Panc1 (cell line): Measurements from ENCODE around the gene GLG1. TPM values are rescaled to one million over a fixed set of nuclear protein-coding genes. Genes with fewer than 3 reads are reported as not detected.

Source experiments
- ATAC-seq: fragments of 200-7000 bp; cut with Tn5 transposase; 2 replicates; pipeline ENCODE4 v1.9.1; 2020; ENCODE audit warnings: mild to moderate bottlenecking, moderate library complexity
- BruUV-seq: library from RNA; stranded (reverse); fragments of 400-500 nt; replicated peaks from 2 replicates; lab custom pipeline; 2021; lab: Mats Ljungman, UMichigan
- CTCF ChIA-PET: fragments of 300-600 bp; sonication (Branson Sonifier 250); formaldehyde crosslinking; loops from one replicate; lab custom pipeline; 2022; ENCODE audit warnings: antibody characterized with exemption; lab: Charles Lee
- POLR2A ChIA-PET: fragments of 300-600 bp; sonication (Branson Sonifier 250); formaldehyde crosslinking; loops from one replicate; lab custom pipeline; 2022; ENCODE audit warnings: antibody characterized with exemption; lab: Charles Lee
- DNase-seq: peaks from one replicate; pipeline ENCODE4 v3.0.0-alpha.2; 2010; ENCODE audit warnings: low read depth, low spot score
- H3K27ac ChIP-seq: 2 replicates; pipeline ENCODE4 v1.5.1; 2011; ENCODE audit warnings: mild to moderate bottlenecking, low read length, inconsistent platforms
- H3K27me3 ChIP-seq: fragments of 200-500 bp; sonication (Bioruptor generic); 2 replicates; pipeline ENCODE4 v1.6.0; 2014; ENCODE audit warnings: low read length, inconsistent platforms; ENCODE audit not compliant: control insufficient read depth, insufficient read depth
- H3K36me3 ChIP-seq: fragments of 200-500 bp; sonication (Bioruptor generic); 2 replicates; pipeline ENCODE4 v1.5.1; 2014; ENCODE audit warnings: inconsistent platforms, mild to moderate bottlenecking, low read length, moderate library complexity; ENCODE audit not compliant: control insufficient read depth, insufficient read depth
- H3K4me1 ChIP-seq: 2 replicates; pipeline ENCODE4 v1.5.1; 2011; ENCODE audit warnings: inconsistent platforms, mild to moderate bottlenecking, low read length, moderate library complexity; ENCODE audit not compliant: control insufficient read depth, insufficient read depth
- H3K4me3 ChIP-seq, 2 experiments: 2 replicates each; pipeline ENCODE4 v1.5.1; 2011 to 2012; ENCODE audit warnings: low read depth in 2 of 2, low read length in 2 of 2, mild to moderate bottlenecking in 2 of 2, inconsistent platforms in 1 of 2, moderate library complexity in 1 of 2
- H3K9me3 ChIP-seq: fragments of 200-500 bp; sonication (Bioruptor generic); 2 replicates; pipeline ENCODE4 v1.5.1; 2014; ENCODE audit warnings: low read depth, mild to moderate bottlenecking, inconsistent platforms, low read length, moderate library complexity; ENCODE audit not compliant: control insufficient read depth, insufficient read depth
- POLR2AphosphoS5 ChIP-seq: IDR thresholded peaks from 2 replicates; pipeline ENCODE4 v1.6.1; 2012; ENCODE audit warnings: mild to moderate bottlenecking, low read depth, low read length, moderate library complexity
- SIN3A ChIP-seq: IDR thresholded peaks from 2 replicates; pipeline ENCODE4 v1.6.1; 2012; ENCODE audit warnings: low read depth, mild to moderate bottlenecking, low read length, moderate library complexity, borderline replicate concordance; ENCODE audit not compliant: insufficient read depth
- TCF7L2 ChIP-seq: IDR thresholded peaks from 2 replicates; pipeline ENCODE4 v1.6.1; 2011; ENCODE audit warnings: mild to moderate bottlenecking, low read depth, low read length, inconsistent platforms
- in situ Hi-C: cut with HindIII; loops from 2 replicates; pipeline ENCODE4 v1.10.0; 2016; ENCODE audit warnings: low sequenced_read_pairs, low pct_unique_long_range_greater_than_20kb
- intact Hi-C: fragments of 100-400 bp; cut with micrococcal nuclease; formaldehyde crosslinking; loops from one replicate; pipeline ENCODE4 v1.10.0; 2022; ENCODE audit not compliant: unreplicated experiment
- total RNA-seq: library from RNA; stranded (reverse); gene quantifications from one replicate; pipeline ENCODE4 v1.2.1, GENCODE V29; 2021; ENCODE audit not compliant: unreplicated experiment
- TF ChIP-seq, protein P1 (sequence below): fragments of 450-650 bp; IDR thresholded peaks from 2 replicates; pipeline ENCODE4 v1.5.1; 2017; ENCODE audit warnings: mild to moderate bottlenecking
- TF ChIP-seq, protein P2 (sequence below), 2 experiments: IDR thresholded peaks; 2 replicates each; pipeline ENCODE4 v1.6.1; 2011 to 2012; ENCODE audit warnings: low read depth in 2 of 2, control low read depth in 1 of 2, low read length in 1 of 2, mild to moderate bottlenecking in 1 of 2, moderate library complexity in 1 of 2; ENCODE audit not compliant: insufficient read depth in 1 of 2

GLG1 gene
- total RNA-seq, 1 experiment from 2014 or later, result 75.9 TPM

DNA sequence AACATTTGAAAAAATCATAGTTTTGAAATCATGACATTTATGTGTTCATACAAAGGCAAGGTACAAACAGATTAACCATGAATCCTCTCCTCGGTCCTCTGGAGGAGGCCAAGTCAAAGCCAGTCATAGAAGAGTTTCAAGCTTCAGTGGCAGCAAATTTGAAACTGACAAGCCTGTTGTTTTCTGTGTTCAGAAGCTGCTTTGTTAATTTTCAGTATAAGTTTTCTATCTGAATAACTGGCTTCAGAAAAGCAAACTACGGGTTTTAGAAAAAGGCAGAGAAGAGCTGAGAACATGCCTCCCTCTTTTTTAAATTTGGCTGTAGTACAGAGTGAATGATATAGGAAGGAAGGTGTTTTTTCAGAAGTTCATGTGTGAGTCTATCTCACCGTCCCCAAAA lies 106.0 kb downstream of the GLG1 start:
- in situ Hi-C loops, result no loop called here
- Histone ChIP-seq H3K4me3 (no peak overlapping the region), H3K27me3 (no peaks in the 10 kb centered on the region), H3K4me1 (no peaks in the 10 kb centered on the region), H3K36me3 (0 out of 2 replicates have a peak, but pooled peaks cover 2% of the 10 kb centered on the region), H3K27ac (no peak overlapping the region), H3K9me3 (no peaks in the 10 kb centered on the region)
- CTCF ChIA-PET, result no interaction called here
- BruUV-seq, result no TSS peak
- ATAC-seq (no peak), DNase-seq (no peak)
- intact Hi-C loops, result no loop called here
- no peak for TF ChIP-seq POLR2AphosphoS5
- no peak for TF ChIP-seq TCF7L2
- TF ChIP-seq, protein P1, sequence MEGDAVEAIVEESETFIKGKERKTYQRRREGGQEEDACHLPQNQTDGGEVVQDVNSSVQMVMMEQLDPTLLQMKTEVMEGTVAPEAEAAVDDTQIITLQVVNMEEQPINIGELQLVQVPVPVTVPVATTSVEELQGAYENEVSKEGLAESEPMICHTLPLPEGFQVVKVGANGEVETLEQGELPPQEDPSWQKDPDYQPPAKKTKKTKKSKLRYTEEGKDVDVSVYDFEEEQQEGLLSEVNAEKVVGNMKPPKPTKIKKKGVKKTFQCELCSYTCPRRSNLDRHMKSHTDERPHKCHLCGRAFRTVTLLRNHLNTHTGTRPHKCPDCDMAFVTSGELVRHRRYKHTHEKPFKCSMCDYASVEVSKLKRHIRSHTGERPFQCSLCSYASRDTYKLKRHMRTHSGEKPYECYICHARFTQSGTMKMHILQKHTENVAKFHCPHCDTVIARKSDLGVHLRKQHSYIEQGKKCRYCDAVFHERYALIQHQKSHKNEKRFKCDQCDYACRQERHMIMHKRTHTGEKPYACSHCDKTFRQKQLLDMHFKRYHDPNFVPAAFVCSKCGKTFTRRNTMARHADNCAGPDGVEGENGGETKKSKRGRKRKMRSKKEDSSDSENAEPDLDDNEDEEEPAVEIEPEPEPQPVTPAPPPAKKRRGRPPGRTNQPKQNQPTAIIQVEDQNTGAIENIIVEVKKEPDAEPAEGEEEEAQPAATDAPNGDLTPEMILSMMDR, result no peak
- TF ChIP-seq SIN3A, result no peak
- TF ChIP-seq, protein P2, sequence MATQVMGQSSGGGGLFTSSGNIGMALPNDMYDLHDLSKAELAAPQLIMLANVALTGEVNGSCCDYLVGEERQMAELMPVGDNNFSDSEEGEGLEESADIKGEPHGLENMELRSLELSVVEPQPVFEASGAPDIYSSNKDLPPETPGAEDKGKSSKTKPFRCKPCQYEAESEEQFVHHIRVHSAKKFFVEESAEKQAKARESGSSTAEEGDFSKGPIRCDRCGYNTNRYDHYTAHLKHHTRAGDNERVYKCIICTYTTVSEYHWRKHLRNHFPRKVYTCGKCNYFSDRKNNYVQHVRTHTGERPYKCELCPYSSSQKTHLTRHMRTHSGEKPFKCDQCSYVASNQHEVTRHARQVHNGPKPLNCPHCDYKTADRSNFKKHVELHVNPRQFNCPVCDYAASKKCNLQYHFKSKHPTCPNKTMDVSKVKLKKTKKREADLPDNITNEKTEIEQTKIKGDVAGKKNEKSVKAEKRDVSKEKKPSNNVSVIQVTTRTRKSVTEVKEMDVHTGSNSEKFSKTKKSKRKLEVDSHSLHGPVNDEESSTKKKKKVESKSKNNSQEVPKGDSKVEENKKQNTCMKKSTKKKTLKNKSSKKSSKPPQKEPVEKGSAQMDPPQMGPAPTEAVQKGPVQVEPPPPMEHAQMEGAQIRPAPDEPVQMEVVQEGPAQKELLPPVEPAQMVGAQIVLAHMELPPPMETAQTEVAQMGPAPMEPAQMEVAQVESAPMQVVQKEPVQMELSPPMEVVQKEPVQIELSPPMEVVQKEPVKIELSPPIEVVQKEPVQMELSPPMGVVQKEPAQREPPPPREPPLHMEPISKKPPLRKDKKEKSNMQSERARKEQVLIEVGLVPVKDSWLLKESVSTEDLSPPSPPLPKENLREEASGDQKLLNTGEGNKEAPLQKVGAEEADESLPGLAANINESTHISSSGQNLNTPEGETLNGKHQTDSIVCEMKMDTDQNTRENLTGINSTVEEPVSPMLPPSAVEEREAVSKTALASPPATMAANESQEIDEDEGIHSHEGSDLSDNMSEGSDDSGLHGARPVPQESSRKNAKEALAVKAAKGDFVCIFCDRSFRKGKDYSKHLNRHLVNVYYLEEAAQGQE (IDR thresholded peaks at IDR 0.05; ENCODE audit: insufficient read depth in 1 of 2, low read depth in 2 of 2, low read length in 1 of 2), result no peak
- POLR2A ChIA-PET, result interaction anchor here (0.7 kb wide), 1 partner anchor 182 kb away, joined by 3 read pairs; no protein-coding TSS in a partner anchor

DNA sequence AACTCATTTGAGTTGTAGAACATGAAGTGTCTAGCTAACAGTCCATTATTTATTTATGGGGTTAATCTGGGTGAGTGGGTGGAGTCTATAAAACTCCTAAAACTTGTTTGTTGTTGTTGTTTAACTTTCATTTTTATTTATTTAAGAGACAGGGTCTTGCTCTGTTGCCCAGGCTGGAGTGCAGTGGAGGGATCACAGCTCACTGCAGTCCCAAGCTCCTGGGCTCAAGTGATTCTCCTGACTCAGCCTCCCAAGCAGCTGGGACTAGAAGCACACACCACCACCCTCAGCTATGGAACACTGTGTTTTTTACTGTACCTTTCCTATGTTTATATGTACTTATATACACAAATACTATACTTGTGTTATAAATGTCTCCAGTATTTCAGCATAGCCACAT lies 107.8 kb downstream of the GLG1 start:
- in situ Hi-C loops (no loop called here), intact Hi-C loops (no loop called here)
- Histone ChIP-seq H3K27ac (no peak overlapping the region), H3K4me3 (no peak overlapping the region), H3K27me3 (no peaks in the 10 kb centered on the region), H3K9me3 (no peaks in the 10 kb centered on the region), H3K4me1 (no peaks in the 10 kb centered on the region), H3K36me3 (0 out of 2 replicates have a peak, but pooled peaks cover 2% of the 10 kb centered on the region)
- no TSS peak for BruUV-seq
- DNase-seq (no peak), ATAC-seq (no peak)
- TF ChIP-seq POLR2AphosphoS5, result no peak
- TF ChIP-seq, protein P1, result no peak
- TF ChIP-seq TCF7L2, result no peak
- no peak for TF ChIP-seq SIN3A
- TF ChIP-seq, protein P2 (IDR thresholded peaks at IDR 0.05; ENCODE audit: insufficient read depth in 1 of 2, low read depth in 2 of 2, low read length in 1 of 2), result no peak
- ChIA-PET POLR2A (no interaction called here), CTCF (no interaction called here)
